Glutamatergic neuron (in vitro differentiated cells): ENCODE data around the gene ALCAM. TPM values are rescaled to one million over a fixed set of nuclear protein-coding genes. Genes with fewer than 3 reads are reported as not detected.

Source experiments
- DNase-seq: peaks from one replicate; pipeline ENCODE4 v3.0.0; 2022
- H3K27ac Mint-ChIP-seq: one replicate; pipeline ENCODE4 v1.8.0; 2020; ENCODE audit warnings: mild to moderate bottlenecking, mixed read lengths, inconsistent platforms; ENCODE audit not compliant: unreplicated experiment
- H3K27me3 Mint-ChIP-seq: one replicate; pipeline ENCODE4 v1.8.0; 2020; ENCODE audit warnings: mild to moderate bottlenecking, moderate library complexity, mixed read lengths, inconsistent platforms; ENCODE audit not compliant: unreplicated experiment
- H3K36me3 Mint-ChIP-seq: one replicate; pipeline ENCODE4 v1.8.0; 2020; ENCODE audit warnings: mild to moderate bottlenecking, mixed read lengths, inconsistent platforms; ENCODE audit not compliant: unreplicated experiment
- H3K4me1 Mint-ChIP-seq: one replicate; pipeline ENCODE4 v1.8.0; 2020; ENCODE audit warnings: mild to moderate bottlenecking, low read depth, mixed read lengths, inconsistent platforms; ENCODE audit not compliant: unreplicated experiment
- H3K4me3 Mint-ChIP-seq: one replicate; pipeline ENCODE4 v1.8.0; 2020; ENCODE audit warnings: mild to moderate bottlenecking, mixed read lengths, inconsistent platforms; ENCODE audit not compliant: unreplicated experiment
- H3K9me3 Mint-ChIP-seq: one replicate; pipeline ENCODE4 v1.8.0; 2020; ENCODE audit warnings: mild to moderate bottlenecking, moderate library complexity, mixed read lengths, inconsistent platforms; ENCODE audit not compliant: unreplicated experiment
- CTCF ChIP-seq: fragments of 200-600 bp; sonication (generic); IDR thresholded peaks from one replicate; pipeline ENCODE4 v1.5.0; 2021; ENCODE audit not compliant: partially characterized antibody, unreplicated experiment
- total RNA-seq: library from RNA; stranded (reverse); fragmentation: NEBNext Ultra II Directional; extraction: Animal tissue kit (Norgen Biotek cat#: 25700); gene quantifications from one replicate; pipeline ENCODE4 v1.2.1, GENCODE V29; 2021; ENCODE audit not compliant: unreplicated experiment

Gene ALCAM
- total RNA-seq, 1 donor from 2014 or later: 115 TPM

GRCh38 chr3:105553851-105554250 is 187.1 kb downstream of the ALCAM start:
- H3K27ac Mint-ChIP-seq: no peak overlapping the region

GRCh38 chr3:105555206-105555605 is 188.5 kb downstream of the ALCAM start:
- no peaks in the 10 kb centered on the region for H3K27me3 Mint-ChIP-seq
- no peak overlapping the region for H3K27ac Mint-ChIP-seq
- no peak for DNase-seq
- no peak for TF ChIP-seq CTCF
- peaks cover 1% of the 10 kb centered on the region for H3K9me3 Mint-ChIP-seq
- H3K4me1 Mint-ChIP-seq: no peaks in the 10 kb centered on the region
- H3K36me3 Mint-ChIP-seq: no peaks in the 10 kb centered on the region
- no peak overlapping the region for H3K4me3 Mint-ChIP-seq

More at GRCh38 chr3:105553851-105554250, 187.1 kb downstream of the ALCAM start:
- TF ChIP-seq CTCF: no peak
- no peak for DNase-seq
- Mint-ChIP-seq H3K4me1 (no peaks in the 10 kb centered on the region), H3K4me3 (no peak overlapping the region), H3K9me3 (peaks cover 1% of the 10 kb centered on the region), H3K27me3 (no peaks in the 10 kb centered on the region), H3K36me3 (no peaks in the 10 kb centered on the region)

- no peak for TF ChIP-seq CTCF
- no peak overlapping the region for H3K27ac Mint-ChIP-seq
- no peaks in the 10 kb centered on the region for H3K4me1 Mint-ChIP-seq
- no peaks in the 10 kb centered on the region for H3K27me3 Mint-ChIP-seq
- DNase-seq: no peak
- no peaks in the 10 kb centered on the region for H3K36me3 Mint-ChIP-seq
- no peak overlapping the region for H3K4me3 Mint-ChIP-seq
- H3K9me3 Mint-ChIP-seq: peaks cover 1% of the 10 kb centered on the region
Observed at GRCh38 chr3:105559856-105560255, 193.1 kb downstream of the ALCAM start.

- peaks cover 1% of the 10 kb centered on the region for H3K9me3 Mint-ChIP-seq
- TF ChIP-seq CTCF: no peak
- no peaks in the 10 kb centered on the region for H3K4me1 Mint-ChIP-seq
- DNase-seq: no peak
- H3K4me3 Mint-ChIP-seq: no peak overlapping the region
- H3K27ac Mint-ChIP-seq: no peak overlapping the region
- H3K27me3 Mint-ChIP-seq: no peaks in the 10 kb centered on the region
- no peaks in the 10 kb centered on the region for H3K36me3 Mint-ChIP-seq
Observed at GRCh38 chr3:105561876-105562275, 195.2 kb downstream of the ALCAM start.

GRCh38 chr3:105564546-105565288 is 198.0 kb downstream of the ALCAM start:
- H3K27ac Mint-ChIP-seq: no peak overlapping the region
- no peaks in the 10 kb centered on the region for H3K4me1 Mint-ChIP-seq
- H3K36me3 Mint-ChIP-seq: no peaks in the 10 kb centered on the region
- H3K4me3 Mint-ChIP-seq: no peak overlapping the region
- no peaks in the 10 kb centered on the region for H3K27me3 Mint-ChIP-seq
- H3K9me3 Mint-ChIP-seq: no peaks in the 10 kb centered on the region
- no peak for DNase-seq
- no peak for TF ChIP-seq CTCF
